Left forelimb (tissue), 1 donor: ENCODE data around the gene CTNNA2.

Source experiments
- DNase-seq: peaks from one replicate; pipeline ENCODE4 v3.0.0-alpha.2; 2018; ENCODE audit warnings: low spot score

Gene CTNNA2

DNA sequence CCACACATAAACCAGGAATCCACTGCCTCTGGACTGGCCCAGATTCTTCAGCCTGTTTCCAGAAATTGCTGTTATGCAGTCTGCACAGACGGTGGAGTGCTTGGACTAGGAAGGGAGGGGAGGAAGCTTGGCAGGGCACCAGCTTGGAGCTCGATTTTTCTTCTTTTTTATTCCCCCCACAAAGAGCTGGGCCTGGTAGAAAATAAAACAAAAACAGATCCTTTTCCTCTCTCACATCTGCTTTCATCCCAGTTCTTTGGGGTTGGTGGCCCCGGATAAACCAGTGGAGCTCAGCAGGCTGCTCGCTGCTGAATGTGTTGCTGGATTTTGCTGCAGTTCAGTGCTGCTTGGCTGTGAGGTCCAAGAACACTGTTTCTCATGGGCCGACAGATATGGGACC, 775.7 kb downstream of the CTNNA2 start:
- no peak for DNase-seq

DNA sequence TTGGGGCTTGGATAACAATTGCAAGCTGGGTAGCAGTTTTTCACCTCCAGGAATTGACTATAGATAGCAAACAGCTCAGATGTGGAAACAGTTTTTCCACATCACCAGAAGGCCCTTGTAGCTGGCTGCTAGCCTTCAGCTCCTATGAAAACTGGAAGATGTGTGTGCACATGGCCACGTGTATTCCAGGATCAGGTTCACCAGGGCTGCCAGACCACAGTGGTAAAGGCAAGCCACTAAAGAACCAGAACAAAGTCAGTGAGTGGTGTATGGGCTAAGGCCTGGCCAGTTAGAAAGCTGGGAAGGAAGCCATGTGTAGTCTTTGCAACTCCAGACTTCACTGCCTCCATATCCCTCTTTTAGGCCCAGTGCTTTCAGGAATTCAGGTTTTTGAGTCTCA, 778.8 kb downstream of the CTNNA2 start:
- no peak for DNase-seq

DNA sequence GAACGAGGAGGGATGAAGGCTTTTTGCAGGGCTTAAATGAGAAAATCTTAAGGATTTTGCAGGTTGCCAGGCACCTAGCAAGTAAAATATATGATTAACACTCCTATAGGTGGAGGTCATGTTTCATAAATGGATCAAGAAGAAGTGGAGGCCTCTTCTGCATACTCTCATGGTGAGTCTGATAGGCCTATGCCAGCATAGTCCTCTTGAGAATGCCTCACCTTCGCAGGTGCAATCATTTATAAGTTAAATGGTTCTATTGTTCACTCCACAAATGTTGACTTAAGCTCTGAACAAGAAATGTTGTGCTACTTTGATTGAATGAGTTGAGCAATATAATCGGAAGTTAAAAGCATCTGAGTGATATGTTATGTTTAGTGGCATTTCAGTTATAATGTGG, 779.6 kb downstream of the CTNNA2 start:
- DNase-seq = no peak

DNA sequence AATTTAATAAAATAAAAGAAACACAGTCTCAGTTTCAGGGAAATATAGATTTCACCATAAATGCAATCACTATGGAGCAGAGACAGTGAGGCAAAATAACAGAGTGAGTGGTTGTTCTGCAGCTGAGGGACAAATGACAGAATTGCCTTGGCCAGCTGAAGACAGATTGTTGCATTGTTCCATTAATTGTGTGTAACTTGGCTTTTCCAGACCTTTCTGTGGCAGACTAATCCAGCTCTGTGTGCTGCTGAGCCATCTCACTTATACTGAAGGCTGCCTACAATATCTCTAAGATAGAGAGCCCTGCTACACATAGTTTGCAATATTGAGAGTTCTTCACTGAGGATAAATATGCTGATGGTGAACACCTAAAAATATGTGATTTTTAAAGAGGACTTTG, 780.2 kb downstream of the CTNNA2 start:
- DNase-seq = no peak

DNA sequence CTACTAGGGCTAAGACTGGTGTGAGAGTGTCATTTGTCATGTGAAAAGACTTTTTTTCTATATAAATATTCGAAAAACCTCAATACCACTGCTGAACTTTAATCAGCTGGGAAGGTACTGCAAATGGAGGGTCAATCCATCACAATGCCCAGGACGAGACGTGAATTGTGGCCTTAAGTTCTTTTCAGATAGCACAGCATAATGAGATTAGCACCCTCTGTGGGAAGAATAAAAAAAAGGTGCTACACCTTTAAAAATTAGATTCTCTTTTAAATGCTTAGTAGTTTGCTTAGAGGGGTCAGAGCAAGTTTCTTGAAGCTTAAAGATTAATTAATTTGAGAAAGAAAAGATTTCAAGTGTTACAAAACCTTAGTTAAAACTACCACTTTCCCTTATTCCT, 786.1 kb downstream of the CTNNA2 start:
- no peak for DNase-seq

DNA sequence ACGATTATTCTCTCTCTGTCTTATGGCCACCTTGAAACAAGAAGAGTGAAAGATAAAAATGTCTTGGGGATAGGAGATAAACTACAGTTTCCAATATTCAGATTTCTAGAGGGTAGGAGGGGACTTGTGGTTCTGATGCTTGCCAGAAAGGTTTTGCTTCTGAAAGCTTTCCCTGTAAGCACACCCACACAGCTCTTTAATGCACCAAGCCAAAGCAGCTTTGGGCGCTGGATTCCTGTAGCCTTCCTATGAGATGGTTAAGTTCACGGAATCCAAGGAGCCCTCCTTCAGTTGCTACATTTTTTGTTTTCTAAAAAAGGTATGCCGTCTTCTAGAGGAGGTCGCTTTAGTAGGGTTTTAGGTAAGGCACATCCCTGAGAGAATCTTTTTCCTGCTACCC, 786.8 kb downstream of the CTNNA2 start:
- DNase-seq = no peak

DNA sequence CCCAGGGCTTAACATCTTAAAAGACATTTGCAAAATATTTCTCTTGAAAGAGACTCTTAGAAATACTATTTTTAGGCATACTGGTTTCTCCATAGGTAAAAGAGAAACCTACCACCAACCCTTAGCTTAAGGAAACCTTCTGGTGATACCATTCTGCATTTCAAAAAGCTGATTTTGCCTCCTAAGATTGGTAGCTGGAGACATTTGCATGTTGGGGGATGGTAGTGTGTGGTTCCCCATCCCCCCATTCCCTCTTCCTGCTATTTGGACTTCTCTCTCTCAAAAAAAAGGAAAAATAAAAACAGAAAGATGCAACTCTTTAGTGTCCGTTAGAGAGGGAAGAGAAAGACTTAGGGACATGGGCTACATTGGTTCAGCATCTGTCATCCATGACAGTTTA, 787.5 kb downstream of the CTNNA2 start:
- DNase-seq = no peak

DNA sequence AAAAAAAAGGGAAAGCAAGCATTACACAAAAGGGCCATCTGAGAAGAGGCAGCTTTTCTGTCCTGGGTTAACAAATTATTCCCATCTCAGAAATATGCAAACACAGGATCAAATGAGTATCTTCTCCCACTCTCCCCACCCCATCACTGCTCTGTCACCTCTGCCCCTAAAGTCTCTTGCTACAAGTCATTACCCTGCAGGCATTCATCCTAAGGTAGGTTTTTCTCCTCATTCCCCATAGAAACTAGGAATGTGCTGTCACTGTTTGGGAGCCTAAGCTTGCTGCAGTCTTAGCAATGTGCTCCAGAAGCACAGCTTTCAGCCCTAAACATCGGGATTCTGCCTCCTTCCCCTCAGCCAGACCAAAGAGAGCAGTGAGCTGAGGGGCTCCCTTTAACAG, 788.1 kb downstream of the CTNNA2 start:
- DNase-seq = no peak

DNA sequence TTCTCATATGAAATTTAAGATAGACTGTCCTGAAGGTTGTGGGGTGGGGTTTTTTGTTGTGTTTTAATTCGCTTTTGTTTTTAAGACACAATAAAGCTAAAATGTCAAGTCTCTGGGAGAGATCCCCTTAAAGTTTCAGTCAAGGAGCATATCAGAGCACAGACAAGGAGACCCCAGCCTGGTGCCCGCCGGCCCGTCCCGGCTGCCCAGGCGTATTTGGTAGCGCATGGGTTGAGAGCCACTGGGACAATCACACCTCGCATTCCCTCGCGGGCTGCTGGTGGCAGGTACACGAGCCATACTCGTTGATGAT, 789.1 kb downstream of the CTNNA2 start:
- DNase-seq = no peak

DNA sequence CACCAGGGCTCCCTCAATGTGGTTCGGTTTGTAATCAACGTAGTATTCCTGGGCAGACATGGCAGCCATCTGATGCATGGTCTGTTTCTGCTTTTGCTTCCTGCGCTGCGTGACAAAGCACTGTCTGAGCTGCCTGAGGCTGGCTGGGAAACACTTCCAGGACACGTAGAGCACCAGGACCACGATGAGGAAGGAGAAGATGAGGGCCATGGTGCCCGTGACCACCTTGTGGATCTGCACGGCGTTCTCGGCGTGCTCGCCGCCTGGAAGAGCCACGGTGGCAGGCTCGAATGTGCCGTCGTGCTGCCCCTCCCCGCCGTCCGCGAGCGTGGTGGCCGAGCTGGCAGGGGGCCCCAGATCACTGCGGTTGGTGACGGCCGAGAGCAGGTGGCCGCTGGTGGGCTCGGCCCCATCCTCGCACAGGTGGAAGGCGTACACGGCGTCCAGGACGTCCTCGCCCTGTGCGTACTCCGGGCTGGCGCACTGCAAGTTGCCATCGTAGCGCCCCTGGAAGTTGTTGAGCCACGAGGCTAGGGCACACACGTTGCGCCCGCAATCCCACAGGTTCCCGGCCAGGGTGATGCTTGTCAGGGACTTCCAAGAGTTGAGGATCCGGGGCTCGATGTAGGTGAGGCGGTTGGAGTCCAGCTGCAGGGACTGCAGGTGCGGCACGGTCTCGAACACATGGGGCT, 789.6 kb downstream of the CTNNA2 start:
- DNase-seq = no peak

DNA sequence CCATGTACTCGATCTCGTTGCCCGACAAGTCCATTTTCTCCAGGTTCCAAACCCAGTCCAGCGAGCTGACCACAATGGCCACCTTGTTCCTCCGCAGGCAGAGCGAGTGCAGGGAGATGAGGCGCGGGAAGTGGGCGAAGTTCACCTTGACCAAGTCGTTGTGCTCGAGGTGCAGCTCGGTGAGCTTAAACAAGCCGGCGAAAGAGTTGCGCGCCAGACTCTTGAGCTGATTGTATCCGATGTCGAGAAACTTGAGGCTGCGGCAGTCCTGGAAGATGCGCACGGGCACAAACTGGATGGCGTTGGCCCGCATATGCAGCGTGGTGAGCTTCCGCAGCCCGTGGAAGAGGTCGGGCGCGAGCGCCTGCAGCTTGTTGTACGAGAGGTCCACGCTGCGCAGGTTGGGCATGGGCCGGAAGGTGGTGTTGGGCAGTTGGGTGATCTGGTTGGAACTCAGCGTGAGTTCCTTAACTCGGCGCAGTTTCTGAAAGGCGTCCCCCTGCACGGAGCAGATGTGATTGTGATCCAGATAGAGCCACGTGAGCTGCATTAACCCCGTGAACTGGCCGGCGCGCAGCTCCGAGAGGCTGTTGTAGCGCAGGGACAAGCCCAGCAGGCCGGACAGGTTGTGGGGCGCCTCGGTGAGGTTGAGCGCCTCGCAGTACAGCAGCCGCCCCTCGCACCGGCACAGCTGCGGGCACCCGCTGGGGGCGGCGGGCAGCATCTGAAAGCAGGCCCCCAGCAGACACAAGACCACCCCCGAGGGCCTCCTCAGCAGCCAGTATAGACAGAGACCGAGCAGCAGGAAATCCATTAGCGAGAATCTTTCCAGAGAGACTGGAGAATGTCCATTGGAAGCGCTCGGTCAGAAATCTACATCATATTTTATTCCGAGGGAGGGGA, 790.4 kb downstream of the CTNNA2 start:
- DNase-seq = no peak

DNA sequence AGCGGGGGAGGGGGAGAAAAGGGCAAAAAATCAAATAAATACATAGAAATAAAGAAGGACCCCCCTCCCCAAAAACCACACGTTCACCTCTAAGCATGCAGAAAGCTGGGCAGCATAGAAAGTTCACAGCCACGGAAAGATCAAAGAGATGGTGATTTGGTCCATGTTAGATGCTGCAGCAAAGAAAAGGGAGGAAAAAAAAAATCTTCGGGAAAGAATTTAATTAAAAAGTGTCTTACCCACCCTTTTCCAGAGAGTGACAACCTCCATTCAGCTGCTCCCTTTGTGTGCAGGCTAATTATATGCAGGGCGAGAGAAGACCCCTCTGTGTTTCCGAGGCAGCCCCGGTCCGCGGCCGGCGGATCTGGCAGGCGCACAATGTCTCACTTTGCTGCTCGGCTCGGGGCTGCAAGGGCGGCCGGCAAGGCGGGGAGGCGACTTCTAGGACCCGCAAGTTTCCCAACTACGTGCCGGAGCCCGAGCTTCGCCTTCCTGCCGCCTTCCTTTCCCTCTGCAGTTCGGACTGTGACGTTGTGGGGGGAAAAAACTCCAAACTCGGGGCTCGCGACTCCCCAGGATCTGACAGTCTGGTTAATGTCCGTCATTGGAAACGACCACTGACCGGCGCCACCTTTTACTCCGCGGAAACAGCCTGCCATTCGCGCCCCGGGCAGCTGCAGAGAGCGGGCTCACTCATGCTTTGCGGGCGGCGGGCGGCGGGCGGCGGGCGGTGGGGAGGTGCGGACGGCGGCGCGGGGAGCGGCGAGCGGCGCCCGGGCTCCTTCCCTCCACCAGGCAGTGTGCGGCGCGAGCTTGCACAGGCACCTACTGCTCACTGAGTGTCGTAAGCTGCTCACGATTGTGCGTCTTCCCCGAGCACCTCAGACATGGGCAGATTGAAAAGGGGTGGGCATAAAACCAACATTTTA, 791.3 kb downstream of the CTNNA2 start, which contains the start of gene LRRTM1:
LRRTM1 (minus strand) TSS at position 844 of the 929 bp plus-strand sequence. CDS start 933 bp downstream, outside the sequence.
- no peak for DNase-seq

DNA sequence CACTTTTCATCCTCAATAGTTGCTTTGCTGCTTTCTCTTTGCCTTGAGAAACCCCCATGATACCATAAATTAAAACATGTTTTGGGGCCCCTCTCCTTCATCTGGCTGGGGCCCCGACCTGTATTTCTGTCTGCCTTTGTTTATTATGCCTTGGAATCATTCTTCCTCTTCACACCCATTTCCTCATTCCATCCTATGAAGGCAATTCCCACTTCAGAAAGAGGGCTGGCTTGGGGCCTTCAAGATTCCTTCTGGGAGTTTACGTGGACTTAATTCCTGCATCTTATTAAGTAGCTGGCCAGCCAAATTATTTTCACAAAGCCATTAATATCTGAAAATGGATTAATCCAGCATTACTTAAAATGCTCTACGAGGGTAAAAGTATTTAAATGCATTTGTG, 798.5 kb downstream of the CTNNA2 start:
- no peak for DNase-seq

DNA sequence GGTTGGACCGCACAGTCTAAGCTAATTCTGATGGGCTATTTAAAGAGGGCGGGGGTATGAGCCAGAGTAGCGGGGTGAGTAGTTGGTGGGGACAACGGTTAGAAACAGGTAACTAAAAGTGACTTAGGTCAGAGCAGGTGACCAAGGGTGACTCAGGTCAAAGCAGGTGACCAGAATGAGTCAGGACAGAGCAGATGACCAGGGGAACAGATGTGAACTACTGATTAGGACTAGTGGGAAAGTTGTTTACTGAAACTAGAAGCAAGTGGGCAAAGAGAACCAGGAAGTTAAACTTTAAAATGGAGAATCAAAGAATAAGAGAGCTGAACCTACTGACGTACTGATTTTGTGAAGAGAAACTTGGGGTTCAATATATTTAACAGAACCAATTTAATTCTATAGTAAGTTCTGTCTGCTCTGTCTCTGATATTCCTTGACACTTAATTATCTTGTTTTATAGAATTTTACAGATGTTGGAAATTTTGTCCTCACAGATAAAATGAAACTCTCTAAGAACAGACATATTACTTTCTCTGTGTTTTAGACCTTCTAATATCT, 799.5 kb downstream of the CTNNA2 start:
- no peak for DNase-seq

DNA sequence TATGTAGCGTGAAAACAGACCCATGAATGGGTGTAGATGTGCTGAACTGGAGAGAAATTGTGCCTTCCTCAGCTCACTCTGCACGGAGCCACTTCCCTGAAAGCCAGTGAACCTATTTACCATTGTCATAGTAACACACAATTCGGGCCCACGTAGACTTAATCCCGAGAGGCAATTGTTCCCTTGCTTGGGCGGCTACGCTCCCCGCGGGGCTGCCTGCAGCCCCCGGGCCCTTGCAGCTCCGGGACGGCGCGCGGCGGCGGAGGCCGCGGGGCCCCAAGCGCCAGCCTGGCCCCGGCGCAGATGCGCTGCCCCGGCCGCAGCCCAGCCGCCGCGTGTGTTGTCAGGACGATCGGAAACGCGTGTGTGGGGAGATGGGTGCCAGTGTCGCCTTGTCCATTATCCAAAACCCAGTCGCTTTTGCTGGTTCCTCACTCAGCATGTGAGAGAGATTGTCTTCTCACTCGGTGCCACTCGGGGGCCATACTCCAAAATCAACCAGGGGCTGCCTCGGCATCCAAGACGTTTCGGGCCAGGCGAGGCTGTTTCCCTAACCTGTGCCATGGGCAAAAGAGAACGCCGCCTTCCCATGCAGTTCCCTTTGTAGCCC, 809.6 kb downstream of the CTNNA2 start:
- DNase-seq = no peak

DNA sequence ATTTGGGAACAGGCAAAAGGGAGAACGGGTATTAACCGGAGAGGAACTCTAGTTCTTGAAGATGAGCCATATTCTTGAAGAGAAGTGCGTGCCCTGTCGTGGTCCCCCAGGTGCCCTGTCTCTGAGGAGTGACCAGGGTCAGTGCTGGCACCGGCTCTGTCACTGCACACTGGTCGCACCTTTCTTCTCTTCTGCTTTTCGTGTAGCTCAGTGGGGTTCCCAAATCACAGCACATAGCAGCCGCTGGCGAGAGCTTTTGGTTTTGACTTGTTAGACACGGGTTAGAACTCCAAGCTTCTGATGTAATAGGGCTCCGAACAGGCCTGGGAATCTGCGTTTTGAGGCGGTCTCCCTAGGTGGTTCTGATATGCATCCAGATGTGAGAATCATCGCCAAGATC, 810.1 kb downstream of the CTNNA2 start:
- no peak for DNase-seq

DNA sequence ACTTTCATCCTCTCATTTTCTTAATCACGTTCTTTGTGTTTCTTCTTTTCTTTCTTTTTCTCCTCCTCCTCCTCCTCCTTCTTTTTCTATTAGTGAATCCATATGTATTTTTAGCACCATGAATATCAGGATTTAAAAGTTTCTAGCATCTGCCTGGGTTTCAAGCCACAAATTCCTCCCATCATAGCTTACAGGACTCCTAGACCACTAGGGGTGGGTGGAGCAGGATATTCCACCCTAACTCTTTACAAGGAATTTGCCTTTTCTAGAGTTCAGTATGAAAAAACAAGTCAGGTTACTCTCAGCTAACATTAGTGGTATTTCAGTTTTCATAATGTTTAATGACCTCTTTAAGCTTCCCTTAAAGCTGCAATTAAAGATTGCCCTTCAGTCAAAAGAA, 810.8 kb downstream of the CTNNA2 start:
- no peak for DNase-seq

DNA sequence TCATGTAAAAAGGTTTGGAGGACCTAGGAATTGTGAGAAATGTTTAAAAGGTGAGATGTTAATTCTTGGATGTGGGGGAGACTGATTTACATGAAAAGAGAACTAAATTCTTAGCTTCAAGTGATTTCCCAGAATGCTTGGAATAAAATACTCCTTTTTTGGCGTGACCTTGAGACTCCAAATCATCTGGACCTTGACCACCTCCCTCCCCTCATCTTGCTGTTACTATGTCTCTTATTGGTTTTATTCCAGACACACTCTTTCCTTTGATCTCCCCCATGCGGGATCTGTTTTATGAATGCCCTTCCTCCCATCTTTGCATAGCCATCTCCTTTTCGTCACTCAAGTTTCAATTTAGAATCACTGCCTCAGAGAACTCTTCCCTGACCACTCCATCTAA, 811.7 kb downstream of the CTNNA2 start:
- DNase-seq = no peak

DNA sequence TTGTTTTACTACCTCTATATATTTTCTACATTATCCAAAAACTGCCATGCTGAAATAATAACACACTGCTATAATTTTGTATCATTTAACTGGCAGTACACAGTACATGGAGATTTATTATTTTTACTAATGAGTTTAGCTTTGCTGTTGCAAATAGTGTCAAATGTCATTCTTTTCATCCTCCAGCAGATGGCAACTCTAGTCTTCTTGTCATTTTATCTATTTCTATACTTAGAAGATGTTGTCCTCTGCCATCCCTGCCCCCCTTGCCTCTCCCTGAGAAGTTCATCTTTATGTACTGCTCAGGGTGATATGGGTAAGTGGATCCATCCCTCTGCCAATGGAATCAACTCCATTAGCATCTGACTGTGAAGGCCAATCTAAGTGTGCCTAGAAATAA, 813.4 kb downstream of the CTNNA2 start:
- DNase-seq = no peak

DNA sequence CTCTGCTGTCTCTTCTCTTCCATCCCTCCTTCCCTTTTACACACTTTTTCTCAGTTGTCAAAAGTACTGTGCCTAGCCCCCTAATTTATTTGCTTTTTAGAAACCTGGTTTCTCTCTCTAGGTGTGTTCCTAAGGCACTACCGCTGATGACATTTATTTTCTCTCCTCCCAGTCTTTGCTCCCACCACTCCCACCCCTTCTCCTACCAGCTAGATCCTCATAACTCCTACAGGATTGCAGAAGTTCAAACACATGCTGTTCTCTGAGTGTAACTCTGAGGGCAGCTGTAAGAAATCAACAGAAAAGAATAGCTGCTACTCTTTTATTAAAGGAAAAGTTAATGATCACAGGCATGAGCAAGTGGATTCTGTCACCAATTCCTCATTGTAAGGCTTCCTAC, 814.0 kb downstream of the CTNNA2 start:
- no peak for DNase-seq

DNA sequence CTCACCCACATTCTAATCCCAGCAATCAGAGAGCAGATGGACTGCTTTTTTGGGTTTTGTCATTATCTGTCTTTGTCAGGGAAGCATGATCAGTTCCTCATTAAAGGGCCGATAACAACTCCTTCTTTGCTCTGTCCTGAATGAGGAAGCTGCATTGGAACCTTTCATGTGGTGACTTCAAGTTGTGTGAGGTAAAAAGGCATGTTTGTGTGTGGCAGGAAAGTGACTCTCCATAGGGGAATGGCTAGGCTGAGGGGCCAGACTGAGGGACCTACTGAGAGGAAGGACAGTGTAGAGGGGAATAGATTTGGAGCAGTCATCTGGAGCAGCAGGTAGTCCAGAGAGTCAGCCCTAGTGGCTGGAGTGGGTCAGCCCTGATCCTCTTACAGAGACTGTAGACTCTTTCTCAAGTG, 815.3 kb downstream of the CTNNA2 start:
- no peak for DNase-seq

DNA sequence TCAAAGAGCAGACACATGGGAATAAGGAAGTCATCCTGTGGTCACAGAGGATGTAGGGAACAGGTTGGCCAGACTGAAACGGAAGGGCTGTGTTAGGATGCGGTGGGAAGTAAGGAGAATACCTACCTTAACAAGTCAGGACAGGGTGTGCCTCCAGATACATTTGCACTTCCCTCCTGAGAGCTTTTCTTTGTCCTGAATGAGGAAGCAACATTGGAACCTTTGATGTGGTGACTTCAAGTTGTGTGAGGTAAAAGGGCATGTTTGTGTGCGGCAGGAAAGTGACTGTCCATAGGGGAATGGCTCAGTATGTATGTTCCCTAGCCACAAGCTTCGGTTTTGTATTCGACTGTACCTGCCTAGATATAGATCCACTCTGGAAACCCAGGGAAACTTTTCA, 816.6 kb downstream of the CTNNA2 start:
- no peak for DNase-seq
